HG03439 (cell line): Measurements from ENCODE around the gene SH2D1A.
"Not testable (repeated sequence)": the region's sequence is repeated elsewhere in the genome, so short reads cannot be mapped to it uniquely, and the experiment has no call there.

Experiments
- ATAC-seq: cut with Tn5 transposase; IDR thresholded peaks from one replicate; pipeline ENCODE4 v1.9.1; 2021; ENCODE audit warnings: mild to moderate bottlenecking, moderate library complexity; ENCODE audit not compliant: unreplicated experiment

Gene SH2D1A

DNA sequence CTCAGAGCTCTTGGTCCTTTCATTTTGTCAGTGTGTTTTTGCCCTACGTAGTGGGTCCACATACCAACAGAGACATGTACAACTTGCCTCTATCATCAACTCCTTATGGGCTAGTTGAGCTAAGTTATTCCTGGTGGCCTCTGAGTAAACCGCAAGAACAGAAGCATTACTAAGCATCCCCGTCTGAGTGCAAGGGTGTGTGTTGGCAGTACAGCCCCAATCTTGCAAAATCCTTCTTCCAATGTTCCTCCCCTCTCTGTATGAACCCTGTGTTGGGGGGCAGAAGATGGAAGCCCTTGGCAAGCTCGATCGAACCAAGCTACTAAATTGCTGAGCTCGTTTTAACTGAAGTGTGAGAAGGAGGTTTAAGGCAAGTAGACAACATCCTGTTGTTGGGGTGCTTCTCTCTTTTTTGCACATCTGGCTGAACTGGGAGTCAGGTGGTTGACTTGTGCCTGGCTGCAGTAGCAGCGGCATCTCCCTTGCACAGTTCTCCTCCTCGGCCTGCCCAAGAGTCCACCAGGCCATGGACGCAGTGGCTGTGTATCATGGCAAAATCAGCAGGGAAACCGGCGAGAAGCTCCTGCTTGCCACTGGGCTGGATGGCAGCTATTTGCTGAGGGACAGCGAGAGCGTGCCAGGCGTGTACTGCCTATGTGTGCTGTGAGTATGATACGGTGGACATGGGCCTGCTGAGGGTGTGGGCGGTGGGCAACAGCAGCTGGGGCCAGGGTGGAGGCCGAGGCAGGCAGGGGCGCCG, at the start of gene SH2D1A:
Gene SH2D1A, plus strand, starts transcription at position 447 of the 760 bp plus-strand sequence. Its CDS starts 80 bp downstream, at position 527.
- no peak for ATAC-seq

DNA sequence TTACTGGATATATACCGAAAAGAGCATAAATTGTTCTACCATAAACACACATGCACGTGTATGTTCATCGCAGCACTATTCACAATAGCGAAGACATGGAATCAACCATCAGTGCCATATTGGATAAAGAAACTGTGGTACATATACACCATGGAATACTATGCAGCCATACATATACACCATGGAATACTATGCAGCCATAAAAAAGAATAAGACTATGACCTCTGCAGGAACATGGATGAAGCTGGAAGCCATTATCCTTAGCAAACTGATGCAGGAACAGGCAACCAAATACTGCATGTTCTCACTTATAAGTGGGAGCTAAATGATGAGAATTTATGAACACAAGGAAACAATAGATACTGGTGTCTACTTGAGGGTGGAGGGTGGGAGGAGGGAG, 47.0 kb upstream of the SH2D1A start:
- not testable (repeated sequence) for ATAC-seq

- ATAC-seq = no peak
These were observed 46.0 kb upstream of the SH2D1A start for GRCh38 chrX:124300405-124300804.

GRCh38 chrX:124307253-124307907, 39.0 kb upstream of the SH2D1A start:
- ATAC-seq = no peak

DNA sequence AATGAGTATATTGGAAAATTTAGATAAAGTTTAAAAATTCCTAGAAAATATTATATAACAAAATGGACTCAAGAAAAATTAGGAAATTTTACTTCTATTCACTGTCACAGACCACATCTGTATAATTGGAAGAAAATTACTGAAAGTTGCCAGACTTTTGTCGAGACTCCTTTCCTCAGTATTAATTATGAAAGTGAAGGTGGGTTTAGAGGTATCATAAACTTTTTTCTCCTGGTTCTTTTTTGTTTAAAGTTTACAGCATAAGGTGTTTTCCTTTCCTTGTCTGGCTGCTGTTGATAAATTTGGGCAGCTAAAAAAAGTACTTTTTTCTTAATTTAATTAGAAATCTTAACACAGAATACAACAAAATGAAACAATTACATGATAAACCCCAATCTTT, 20.6 kb upstream of the SH2D1A start:
- no peak for ATAC-seq

GRCh38 chrX:124328765-124329164, 17.6 kb upstream of the SH2D1A start:
- ATAC-seq = no peak

- no peak for ATAC-seq
These were observed 13.6 kb upstream of the SH2D1A start, which contains the start of gene TEX13D for GRCh38 chrX:124332481-124333424. Gene TEX13D, plus strand, starts transcription at chrX:124332660. Its CDS starts 258 bp downstream, at chrX:124332918.

DNA sequence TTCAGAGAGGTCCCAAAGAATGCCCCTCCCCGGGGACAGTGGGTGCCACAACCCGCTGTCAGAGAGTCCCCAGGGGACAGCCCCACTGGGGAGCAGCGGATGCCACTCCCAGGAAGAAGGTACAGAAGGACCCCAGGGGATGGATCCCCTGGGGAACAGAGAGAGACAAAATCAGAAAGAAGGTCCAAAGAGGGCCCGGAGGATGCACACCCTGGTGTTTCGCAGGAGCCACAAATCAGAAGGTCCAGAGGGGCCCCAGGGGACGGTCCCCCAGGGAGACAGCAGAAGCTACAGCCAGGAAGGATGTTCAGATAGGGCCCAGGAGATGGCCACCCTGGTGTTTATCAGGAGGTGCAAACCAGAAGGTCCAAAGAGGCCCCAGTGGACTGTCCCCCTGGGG, 12.5 kb upstream of the SH2D1A start:
- ATAC-seq = no peak

DNA sequence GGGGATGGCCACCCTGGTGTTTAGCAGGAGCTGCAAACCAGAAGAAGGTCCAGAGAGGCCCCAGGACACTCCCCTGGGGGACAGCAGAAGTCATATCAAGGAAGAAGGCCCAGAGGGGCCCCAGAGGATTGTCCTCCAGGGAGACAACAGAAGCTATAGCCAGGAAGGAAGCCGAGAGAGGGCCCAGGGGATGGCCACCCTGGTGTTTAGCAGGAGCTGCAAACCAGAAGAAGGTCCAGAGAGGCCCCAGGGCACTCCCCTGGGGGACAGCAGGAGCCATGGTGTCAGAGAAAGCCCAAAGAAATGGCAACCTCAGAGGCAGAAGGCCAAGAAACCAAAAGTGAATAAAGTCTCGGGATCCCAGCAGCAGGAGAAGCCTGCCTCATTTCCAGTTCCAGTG, 11.8 kb upstream of the SH2D1A start:
- not testable (repeated sequence) for ATAC-seq

DNA sequence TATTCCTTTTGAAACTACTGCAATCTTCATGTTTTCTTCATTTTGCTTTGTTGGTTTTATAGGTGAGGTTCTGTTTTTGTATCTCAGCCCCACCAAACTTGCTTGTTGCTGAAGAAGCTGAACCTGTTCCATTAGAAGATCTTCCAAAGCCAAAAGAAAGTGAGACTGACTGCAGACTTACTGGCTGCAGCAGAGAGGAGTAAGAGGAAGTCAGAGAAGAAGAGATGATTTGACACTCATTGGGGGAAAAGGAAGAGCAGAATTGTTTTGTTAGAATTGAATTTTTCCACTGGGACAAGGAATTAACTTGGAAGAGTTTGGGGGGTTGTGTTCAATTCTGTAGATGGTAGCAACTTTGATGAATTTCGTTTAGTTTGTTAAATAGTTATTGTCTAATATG, 10.8 kb upstream of the SH2D1A start:
- ATAC-seq = no peak

GRCh38 chrX:124337916-124338315, 8.4 kb upstream of the SH2D1A start:
- ATAC-seq = no peak

- no peak for ATAC-seq
These were observed 7.4 kb upstream of the SH2D1A start for GRCh38 chrX:124338733-124339514.

DNA sequence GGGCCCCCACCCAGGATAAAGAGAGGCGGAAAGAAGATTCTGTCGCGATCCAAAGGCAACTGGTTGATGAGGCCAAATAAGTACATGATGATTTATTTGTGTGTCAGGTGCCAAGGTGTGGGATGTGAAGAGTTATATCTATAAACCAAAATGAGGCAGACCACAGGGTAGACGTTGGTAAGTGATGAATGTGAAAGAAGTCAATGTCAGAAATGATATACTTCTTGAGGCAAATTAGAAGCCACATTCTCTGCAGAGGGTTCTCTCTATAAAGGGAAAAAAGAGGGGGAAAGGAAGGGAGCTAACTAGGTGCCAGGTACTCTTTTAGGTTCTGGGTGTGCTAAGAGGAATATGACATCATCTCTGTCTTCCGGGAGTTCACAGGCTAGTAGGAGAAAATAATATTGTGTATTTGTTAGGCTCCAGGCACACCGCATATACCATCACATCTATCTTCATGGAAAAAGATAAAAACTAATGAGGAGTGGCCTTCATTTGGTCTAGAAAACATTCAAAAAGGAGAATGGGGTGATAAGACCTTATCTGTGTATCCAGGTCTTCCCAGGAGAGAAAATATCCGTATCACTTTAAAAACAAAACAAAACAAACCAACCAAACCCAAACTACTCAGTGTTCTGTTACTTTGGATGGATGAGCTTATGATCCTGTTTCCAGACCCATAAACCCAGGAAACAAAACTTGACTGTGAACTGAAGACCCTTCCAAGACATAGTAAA, 4.8 kb upstream of the SH2D1A start:
- ATAC-seq = no peak

DNA sequence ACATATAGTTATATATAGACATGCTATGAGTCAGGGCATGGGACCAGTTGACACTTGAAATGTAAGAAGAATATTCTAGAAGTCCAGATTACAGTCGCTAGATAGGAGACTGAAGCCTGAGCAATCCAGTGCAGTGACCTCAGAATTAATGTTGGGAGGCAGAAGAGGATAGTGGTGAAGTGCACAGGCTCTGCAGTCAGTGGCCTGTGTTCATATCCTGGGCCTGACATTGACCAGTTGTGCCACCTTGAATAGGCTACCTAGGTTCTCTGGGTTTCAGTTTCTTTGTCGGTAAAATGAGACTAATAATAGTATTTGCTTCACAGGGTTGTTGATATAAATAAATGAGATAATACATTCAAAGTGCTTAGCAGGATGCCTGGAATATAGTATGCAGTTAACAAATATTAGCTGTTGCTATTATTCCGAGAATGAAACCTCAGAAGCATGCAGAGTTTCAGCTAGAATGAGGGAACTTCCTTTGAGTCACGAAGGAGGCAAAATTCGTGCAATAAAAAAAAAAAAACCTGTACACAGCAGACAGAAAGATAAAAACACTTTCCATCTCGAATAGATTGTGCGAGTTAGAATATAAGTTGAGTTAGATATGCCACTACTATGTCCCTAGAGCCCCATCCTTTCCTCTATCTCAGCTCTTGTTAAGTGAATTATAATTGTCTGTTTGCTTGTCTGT, 4.0 kb upstream of the SH2D1A start:
- no peak for ATAC-seq

- ATAC-seq = no peak
These were observed 3.3 kb upstream of the SH2D1A start for GRCh38 chrX:124343016-124343415.

GRCh38 chrX:124344246-124344645, 2.1 kb upstream of the SH2D1A start:
- ATAC-seq = no peak

- ATAC-seq = no peak
These were observed 496 bp downstream of the SH2D1A start for GRCh38 chrX:124346877-124347241.

DNA sequence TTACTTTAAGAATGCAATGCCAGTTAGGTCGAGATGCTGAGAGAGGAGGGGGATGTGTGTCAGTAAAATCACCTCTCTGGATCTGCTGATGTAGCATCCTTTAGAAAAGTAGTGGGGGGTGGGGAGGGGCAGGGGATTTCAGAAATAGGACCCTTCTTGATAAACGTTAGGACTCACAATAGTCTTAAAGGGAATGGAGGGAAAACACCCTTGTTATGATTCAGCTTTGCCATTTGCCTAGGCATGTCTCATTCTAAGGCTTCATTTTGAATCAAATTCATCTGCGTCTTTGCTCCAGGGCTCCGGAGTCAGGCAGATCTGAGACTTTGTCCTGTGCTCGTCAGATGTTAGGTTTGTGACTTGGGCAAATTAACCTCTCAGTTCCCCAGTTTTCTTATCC, 879 bp downstream of the SH2D1A start:
- ATAC-seq = no peak

DNA sequence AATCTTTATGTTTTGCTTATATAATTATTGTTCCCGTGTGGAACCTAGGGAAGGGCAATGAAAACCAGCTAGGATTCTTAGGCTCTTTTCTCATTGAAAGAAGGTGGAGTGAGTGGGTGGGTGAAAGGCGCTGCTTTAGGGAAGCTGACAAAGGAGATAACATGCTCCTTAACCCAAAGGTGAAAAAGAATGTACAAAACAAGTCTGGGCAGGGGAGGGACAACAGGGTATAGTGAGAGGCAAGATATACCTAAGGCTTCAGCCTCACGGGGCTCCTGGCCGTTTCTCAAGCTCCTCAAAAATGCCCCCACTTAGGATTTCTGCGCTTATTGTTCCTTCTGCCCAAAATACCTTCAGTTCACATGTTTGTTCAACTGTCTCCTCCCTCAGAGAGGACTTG, 1.8 kb downstream of the SH2D1A start:
- no peak for ATAC-seq
